ENCODE data around the gene DMD. TPM values are rescaled to one million over a fixed set of nuclear protein-coding genes. Genes with fewer than 3 reads are reported as not detected.

The DMD gene
- total RNA-seq, 1 donor from 2014 or later = 22.2 TPM

- no peak overlapping the region for H3K4me3 Mint-ChIP-seq (ENCODE audit: unreplicated experiment)
- Histone ChIP-seq H3K27ac (ENCODE audit: low read depth, low read length) (no peak overlapping the region), H3K79me2 (ENCODE audit: insufficient read depth, low read length) (no peaks in the 10 kb centered on the region), H3K4me1 (ENCODE audit: insufficient read depth, low read length) (no peaks in the 10 kb centered on the region), H3K27me3 (ENCODE audit: insufficient read depth, low read length) (no peaks in the 10 kb centered on the region), H3K9ac (ENCODE audit: low read length) (no peak overlapping the region), H2AFZ (ENCODE audit: low read depth, low read length) (no peak overlapping the region), H3K4me3 (ENCODE audit: insufficient read depth, low read depth, low read length) (no peak overlapping the region), H4K20me1 (ENCODE audit: insufficient read depth, low read length) (no peaks in the 10 kb centered on the region), H3K9me3 (ENCODE audit: insufficient read depth, low read depth, low read length) (no peaks in the 10 kb centered on the region), H3K4me2 (ENCODE audit: low read length) (no peak overlapping the region), H3K36me3 (ENCODE audit: insufficient read depth, low read length) (no peaks in the 10 kb centered on the region)
- peak; percentile 67 for FAIRE-seq
- peak; percentile 12 for DNase-seq (ENCODE audit: low read depth)
- H3K4me1 Mint-ChIP-seq (ENCODE audit: low read depth, unreplicated experiment) = peaks cover 5% of the 10 kb centered on the region
- TF ChIP-seq CTCF (IDR thresholded peaks at IDR 0.05; ENCODE audit: insufficient read depth, low read depth, low read length) = no peak
- TF ChIP-seq EZH2 (IDR thresholded peaks at IDR 0.05; ENCODE audit: insufficient read depth, low read length) = no peak
- no peak overlapping the region for H3K27ac Mint-ChIP-seq (ENCODE audit: unreplicated experiment)
- H3K9me3 Mint-ChIP-seq (ENCODE audit: unreplicated experiment) = no peaks in the 10 kb centered on the region
- no peaks in the 10 kb centered on the region for H3K36me3 Mint-ChIP-seq (ENCODE audit: low read depth, unreplicated experiment)
- H3K27me3 Mint-ChIP-seq (ENCODE audit: low read depth, unreplicated experiment) = no peaks in the 10 kb centered on the region
Measured at GRCh38 chrX:31702222-31702621, 1509.1 kb downstream of the DMD start.

- FAIRE-seq = peak; percentile 17
- Histone ChIP-seq H4K20me1 (ENCODE audit: insufficient read depth, low read length) (no peaks in the 10 kb centered on the region), H3K9ac (ENCODE audit: low read length) (no peak overlapping the region), H3K4me1 (ENCODE audit: insufficient read depth, low read length) (no peaks in the 10 kb centered on the region), H3K4me3 (ENCODE audit: insufficient read depth, low read depth, low read length) (no peak overlapping the region), H3K4me2 (ENCODE audit: low read length) (no peak overlapping the region), H3K79me2 (ENCODE audit: insufficient read depth, low read length) (no peaks in the 10 kb centered on the region), H3K27ac (ENCODE audit: low read depth, low read length) (no peak overlapping the region), H3K27me3 (ENCODE audit: insufficient read depth, low read length) (no peaks in the 10 kb centered on the region), H2AFZ (ENCODE audit: low read depth, low read length) (no peak overlapping the region), H3K9me3 (ENCODE audit: insufficient read depth, low read depth, low read length) (no peaks in the 10 kb centered on the region), H3K36me3 (ENCODE audit: insufficient read depth, low read length) (no peaks in the 10 kb centered on the region)
- TF ChIP-seq EZH2 (IDR thresholded peaks at IDR 0.05; ENCODE audit: insufficient read depth, low read length) (no peak), CTCF (IDR thresholded peaks at IDR 0.05; ENCODE audit: insufficient read depth, low read depth, low read length) (no peak)
- Mint-ChIP-seq H3K4me3 (ENCODE audit: unreplicated experiment) (no peak overlapping the region), H3K27me3 (ENCODE audit: low read depth, unreplicated experiment) (no peaks in the 10 kb centered on the region), H3K9me3 (ENCODE audit: unreplicated experiment) (no peaks in the 10 kb centered on the region), H3K27ac (ENCODE audit: unreplicated experiment) (no peak overlapping the region), H3K4me1 (ENCODE audit: low read depth, unreplicated experiment) (peaks cover 4% of the 10 kb centered on the region), H3K36me3 (ENCODE audit: low read depth, unreplicated experiment) (no peaks in the 10 kb centered on the region)
- DNase-seq (ENCODE audit: low read depth) = no peak
Measured at GRCh38 chrX:31697294-31697916, 1513.9 kb downstream of the DMD start.

- Mint-ChIP-seq H3K36me3 (ENCODE audit: low read depth, unreplicated experiment) (no peaks in the 10 kb centered on the region), H3K27ac (ENCODE audit: unreplicated experiment) (no peak overlapping the region), H3K27me3 (ENCODE audit: low read depth, unreplicated experiment) (no peaks in the 10 kb centered on the region), H3K4me3 (ENCODE audit: unreplicated experiment) (no peak overlapping the region), H3K9me3 (ENCODE audit: unreplicated experiment) (no peaks in the 10 kb centered on the region), H3K4me1 (ENCODE audit: low read depth, unreplicated experiment) (no peaks in the 10 kb centered on the region)
- no peak overlapping the region for H3K4me3 ChIP-seq (ENCODE audit: insufficient read depth, low read depth, low read length)
- no peak overlapping the region for H3K9ac ChIP-seq (ENCODE audit: low read length)
- no peaks in the 10 kb centered on the region for H3K36me3 ChIP-seq (ENCODE audit: insufficient read depth, low read length)
- DNase-seq (ENCODE audit: low read depth) (no peak), FAIRE-seq (no peak)
- H4K20me1 ChIP-seq (ENCODE audit: insufficient read depth, low read length) = no peaks in the 10 kb centered on the region
- H2AFZ ChIP-seq (ENCODE audit: low read depth, low read length) = no peak overlapping the region
- no peak overlapping the region for H3K27ac ChIP-seq (ENCODE audit: low read depth, low read length)
- no peak overlapping the region for H3K4me2 ChIP-seq (ENCODE audit: low read length)
- no peaks in the 10 kb centered on the region for H3K9me3 ChIP-seq (ENCODE audit: insufficient read depth, low read depth, low read length)
- TF ChIP-seq CTCF (IDR thresholded peaks at IDR 0.05; ENCODE audit: insufficient read depth, low read depth, low read length) (no peak), EZH2 (IDR thresholded peaks at IDR 0.05; ENCODE audit: insufficient read depth, low read length) (no peak)
- no peaks in the 10 kb centered on the region for H3K4me1 ChIP-seq (ENCODE audit: insufficient read depth, low read length)
- no peaks in the 10 kb centered on the region for H3K27me3 ChIP-seq (ENCODE audit: insufficient read depth, low read length)
- H3K79me2 ChIP-seq (ENCODE audit: insufficient read depth, low read length) = no peaks in the 10 kb centered on the region
Measured at GRCh38 chrX:31679861-31680260, 1531.5 kb downstream of the DMD start.

All from astrocyte (in vitro differentiated cells and primary cell).